GM19043 (cell line): ENCODE data around the gene MED16.
"Not testable (repeated sequence)": the region's sequence is repeated elsewhere in the genome, so short reads cannot be mapped to it uniquely, and the experiment has no call there.

ENCODE experiments used
- ATAC-seq: cut with Tn5 transposase; IDR thresholded peaks from one replicate; pipeline ENCODE4 v1.9.1; 2021; ENCODE audit warnings: low read depth; ENCODE audit not compliant: unreplicated experiment

Gene MED16

DNA sequence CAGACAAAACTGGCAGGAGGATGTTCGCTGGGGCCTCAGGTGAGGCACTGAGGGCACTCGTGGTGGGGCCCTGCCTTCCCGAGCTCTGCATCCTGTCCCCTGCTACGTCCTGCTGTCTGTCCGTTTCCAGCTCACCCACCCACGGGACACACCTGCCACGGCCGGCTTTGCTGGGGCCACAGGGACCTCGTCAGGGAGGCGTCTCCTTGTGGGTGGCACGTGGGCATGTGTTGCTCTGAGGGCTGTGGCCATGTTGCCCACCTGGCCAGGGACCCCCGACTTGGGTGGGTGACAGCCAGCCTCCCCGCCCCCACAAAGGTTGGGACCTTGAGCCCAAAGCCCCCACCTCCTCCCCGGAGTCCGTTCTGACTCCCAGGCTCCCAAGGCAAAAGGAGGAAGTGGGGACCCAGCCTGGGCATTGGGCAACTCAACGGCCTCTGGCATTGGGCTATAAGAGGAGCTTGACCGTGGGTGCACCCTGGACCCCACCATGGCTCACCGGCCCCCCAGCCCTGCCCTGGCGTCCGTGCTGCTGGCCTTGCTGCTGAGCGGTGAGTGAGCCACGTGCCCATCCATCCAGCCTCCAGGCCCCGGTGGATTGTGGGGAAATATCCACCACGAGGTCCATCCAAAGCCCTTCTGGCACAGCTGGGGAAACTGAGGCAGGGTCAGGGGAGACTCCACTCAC is 52.3 kb downstream of the MED16 start, which contains the start of gene PRTN3:
Gene PRTN3, plus strand, starts transcription at position 481 of the 688 bp plus-strand sequence. Its CDS starts 10 bp downstream, at position 491.
- no peak for ATAC-seq

DNA sequence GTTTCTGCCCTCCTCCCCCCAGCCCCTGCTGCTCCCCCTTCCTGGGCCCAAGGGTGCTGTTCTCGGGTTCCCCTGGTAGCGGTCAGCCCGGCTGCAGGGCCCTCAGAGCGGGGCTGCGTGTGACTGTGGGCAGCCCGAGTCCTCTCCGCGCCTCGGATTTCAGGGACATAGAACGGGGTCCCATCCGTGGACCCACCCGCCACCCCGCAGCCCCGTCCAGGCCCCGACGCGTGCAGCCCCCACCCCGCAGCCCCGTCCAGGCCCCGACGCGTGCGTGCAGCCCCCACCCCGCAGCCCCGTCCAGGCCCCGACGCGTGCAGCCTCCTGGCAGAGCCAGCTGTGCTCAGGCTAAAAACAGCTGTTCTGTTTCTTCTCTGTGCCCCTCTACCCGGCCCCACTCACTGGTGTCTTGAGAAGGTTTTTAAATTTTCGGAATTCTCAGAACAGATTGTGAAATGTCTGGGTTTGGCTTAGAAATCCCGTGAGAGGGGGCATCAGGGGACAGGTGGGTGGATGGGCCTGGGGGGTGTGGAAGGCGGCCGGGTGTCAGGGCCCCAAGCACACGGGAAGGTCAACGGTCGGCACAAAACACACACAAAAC is 57.7 kb downstream of the MED16 start:
- ATAC-seq, result no peak

- ATAC-seq, result no peak
Measured at GRCh38 chr19:834216-834615, 58.8 kb downstream of the MED16 start.

GRCh38 chr19:831407-832369 is 61.3 kb downstream of the MED16 start:
- ATAC-seq, result no peak

DNA sequence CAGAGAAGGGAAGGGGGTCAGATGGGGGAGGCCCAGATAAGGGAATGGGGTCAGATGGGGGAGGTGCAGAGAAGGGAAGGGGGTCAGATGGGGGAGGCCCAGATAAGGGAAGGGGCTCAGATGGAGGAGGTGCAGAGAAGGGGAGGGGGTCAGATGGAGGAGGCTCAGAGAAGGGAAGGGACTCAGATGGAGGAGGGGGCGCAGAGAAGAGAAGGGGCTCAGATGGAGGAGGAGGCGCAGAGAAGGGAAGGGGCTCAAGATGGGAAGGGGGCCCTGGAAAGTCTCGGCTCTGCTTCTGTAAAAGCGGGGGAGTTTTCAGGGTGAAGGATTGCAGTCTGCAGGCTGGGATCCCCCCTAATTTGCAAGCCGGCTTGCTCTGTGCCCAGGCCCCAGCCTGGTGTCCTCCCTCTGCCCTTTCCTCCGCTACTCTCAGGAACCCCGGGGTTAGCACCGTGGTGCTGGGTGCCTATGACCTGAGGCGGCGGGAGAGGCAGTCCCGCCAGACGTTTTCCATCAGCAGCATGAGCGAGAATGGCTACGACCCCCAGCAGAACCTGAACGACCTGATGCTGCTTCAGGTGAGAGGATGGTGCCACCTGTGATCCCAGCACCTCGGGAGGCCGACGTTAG is 63.7 kb downstream of the MED16 start:
- no peak for ATAC-seq

GRCh38 chr19:827710-828321 is 65.2 kb downstream of the MED16 start, which contains the start of gene AZU1:
Gene AZU1, plus strand, starts transcription at chr19:827837. Its CDS starts 10 bp downstream, at chr19:827847.
- no peak for ATAC-seq

GRCh38 chr19:827314-827709 is 65.7 kb downstream of the MED16 start:
- ATAC-seq, result no peak

DNA sequence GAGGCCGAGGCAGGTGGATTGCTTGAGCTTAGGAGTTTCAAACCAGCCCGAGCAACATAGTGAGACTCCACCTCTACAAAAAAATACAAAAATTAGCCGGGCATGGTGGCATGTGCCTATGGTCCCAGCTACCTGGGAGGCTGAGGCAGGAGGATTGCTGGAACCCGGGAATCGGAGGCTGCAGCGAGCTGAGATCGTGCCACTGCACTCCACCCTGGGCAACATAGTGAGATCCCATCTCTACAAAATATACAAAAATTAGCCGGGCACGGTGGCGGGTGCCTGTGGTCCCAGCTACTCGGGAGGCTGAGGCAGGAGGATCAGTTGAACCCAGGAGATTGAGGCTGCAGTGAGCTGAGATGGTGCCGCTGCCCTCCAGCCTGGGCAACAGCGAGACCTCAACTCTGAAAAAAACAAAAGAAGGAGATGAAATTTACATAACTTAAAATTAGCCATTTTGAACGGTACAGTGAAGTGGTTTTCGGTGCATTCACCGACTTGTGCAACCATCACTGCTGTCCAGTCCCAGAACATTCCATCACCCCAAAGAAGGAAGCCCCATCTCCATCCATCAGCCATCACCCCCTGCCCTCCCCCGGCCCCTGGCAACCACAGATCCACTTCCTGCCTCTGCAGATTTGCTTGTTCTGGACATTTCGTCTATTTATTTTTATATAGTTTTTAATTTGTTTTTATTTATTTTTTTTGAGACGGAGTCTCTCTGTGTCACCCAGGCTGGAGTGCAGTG is 66.9 kb downstream of the MED16 start:
- ATAC-seq, result no peak

DNA sequence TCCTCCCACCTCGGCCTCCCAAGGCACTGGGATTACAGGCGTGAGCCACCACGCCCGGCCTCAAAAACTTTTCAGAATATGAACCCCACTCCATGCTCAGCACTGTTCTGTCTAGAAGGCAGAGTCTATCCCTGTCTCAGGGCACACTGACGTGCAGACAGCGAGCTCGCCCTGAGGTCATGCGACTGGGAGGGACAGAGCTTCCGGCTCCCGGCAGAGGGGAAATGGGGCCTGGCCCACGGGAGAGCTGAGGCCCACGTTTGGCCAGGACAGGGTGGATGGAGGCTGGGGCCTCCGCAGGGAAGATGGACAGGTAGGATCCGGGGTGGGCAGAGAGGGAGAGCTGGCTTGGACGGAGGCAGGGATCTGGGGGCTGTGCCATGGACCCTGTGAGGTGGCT is 68.1 kb downstream of the MED16 start:
- no peak for ATAC-seq

GRCh38 chr19:823565-824121 is 69.3 kb downstream of the MED16 start:
- ATAC-seq, result no peak

- no peak for ATAC-seq
Measured at GRCh38 chr19:821825-822503, 71.0 kb downstream of the MED16 start, which contains the start of gene PLPPR3. Gene PLPPR3, minus strand, starts transcription at chr19:821955. Its CDS starts 396 bp downstream, at chr19:821559.

GRCh38 chr19:821231-821824 is 71.7 kb downstream of the MED16 start:
- ATAC-seq, result no peak

DNA sequence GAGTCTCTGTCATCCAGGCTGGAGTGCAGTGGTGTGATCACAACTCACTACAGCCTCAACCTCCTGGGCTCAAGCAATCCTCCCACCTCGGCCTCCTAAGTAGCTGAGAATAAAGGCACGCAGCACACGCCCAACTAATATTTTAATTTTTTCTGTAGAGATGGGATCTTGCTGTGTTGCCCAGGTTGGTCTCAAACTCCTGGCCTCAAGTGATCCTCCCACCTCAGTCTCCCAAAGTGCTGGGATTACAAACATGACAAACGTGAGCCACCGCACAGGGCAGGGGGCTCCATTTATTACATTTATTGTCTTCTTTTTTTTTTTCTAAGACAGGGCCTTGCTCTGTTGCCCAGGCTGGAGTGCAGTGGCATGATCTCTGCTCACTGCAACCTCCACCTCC is 72.8 kb downstream of the MED16 start:
- ATAC-seq, result not testable (repeated sequence)
